Stimulated activated CD4-positive, alpha-beta T cell treated with anti-CD3 and anti-CD28 coated beads, Interleukin-12 subunit alpha, Interleukin-12 subunit beta, amount 100 ng/mL, for 24 hours (primary cell): Measurements from ENCODE around the gene OGFOD1.

ENCODE experiments used
- DNase-seq, 2 experiments: peaks; one replicate each; pipeline ENCODE4 v3.0.0-alpha.2; 2020; ENCODE audit warnings: low read depth in 2 of 2

OGFOD1 gene

DNA sequence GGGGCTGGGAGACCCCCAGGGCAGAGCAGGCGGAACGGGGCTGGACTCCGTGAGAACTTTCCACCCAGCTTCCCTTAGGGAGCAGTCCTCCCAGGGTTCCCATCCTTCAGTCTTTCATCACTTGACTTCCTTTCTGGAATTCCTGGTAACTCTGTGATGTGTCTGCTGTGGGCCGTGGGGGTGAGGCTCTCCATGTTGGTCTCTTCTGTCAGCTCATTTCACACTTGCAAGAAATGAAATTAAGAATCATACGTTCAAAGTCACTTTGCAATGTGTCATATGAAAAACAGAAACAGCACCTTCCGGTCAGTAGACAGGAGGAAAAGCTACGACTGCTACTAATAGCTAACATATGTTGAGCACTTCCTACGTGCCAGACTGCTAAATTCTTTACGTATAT, 73.9 kb downstream of the OGFOD1 start:
- DNase-seq: no peak
